Measurements from ENCODE around the gene ADCY5. TPM values are rescaled to one million over a fixed set of nuclear protein-coding genes. Genes with fewer than 3 reads are reported as not detected.
"Not testable (repeated sequence)": the region's sequence is repeated elsewhere in the genome, so short reads cannot be mapped to it uniquely, and the experiment has no call there.

The ADCY5 gene
- total RNA-seq = 10 to 100 TPM in 2 of 4 donors, 1 to 10 TPM in 2; 3.5 to 44.6 (median 14.5) TPM

- Histone ChIP-seq H3K36me3 (no peaks in the 10 kb centered on the region), H3K4me1 (peaks cover 0 to 25% (median 7%) of the 10 kb centered on the region in 4 donors), H3K27me3 (peaks cover 0 to 6% of the 10 kb centered on the region in 2 donors), H3K27ac (peak within 1 kb of the TSS; percentile 40 to 87 (median 72)), H3K9me3 (no peaks in the 10 kb centered on the region), H3K4me3 (peak within 1 kb of the TSS; percentile 37 to 64 (median 53))
- DNase-seq = peak in 1 of 3 donors; percentile 66
- TF ChIP-seq CTCF (IDR thresholded peaks at IDR 0.05) (no peak), POLR2A (IDR thresholded peaks at IDR 0.05) (no peak)
Measured at GRCh38 chr3:123448536-123449101, at the start of gene ADCY5. ADCY5 (minus strand) TSS chr3:123449090; CDS start chr3:123448545, 545 bp downstream.

GRCh38 chr3:123493912-123494311 is 45.0 kb upstream of the ADCY5 start:
- TF ChIP-seq POLR2A (IDR thresholded peaks at IDR 0.05) (no peak), CTCF (IDR thresholded peaks at IDR 0.05) (no peak)
- Histone ChIP-seq H3K36me3 (peaks cover 0 to 32% (median 0%) of the 10 kb centered on the region in 3 donors), H3K27me3 (no peaks in the 10 kb centered on the region), H3K4me3 (no peak overlapping the region), H3K9me3 (no peaks in the 10 kb centered on the region), H3K27ac (no peak overlapping the region), H3K4me1 (no peaks in the 10 kb centered on the region)
- DNase-seq = no peak

GRCh38 chr3:123491966-123492587 is 43.2 kb upstream of the ADCY5 start:
- TF ChIP-seq POLR2A (IDR thresholded peaks at IDR 0.05) = no peak
- no peak for TF ChIP-seq CTCF (IDR thresholded peaks at IDR 0.05)
- H3K36me3 ChIP-seq = peaks cover 0 to 16% (median 0%) of the 10 kb centered on the region in 3 donors
- no peaks in the 10 kb centered on the region for H3K9me3 ChIP-seq
- H3K4me3 ChIP-seq = no peak overlapping the region
- no peak overlapping the region for H3K27ac ChIP-seq
- H3K27me3 ChIP-seq = no peaks in the 10 kb centered on the region
- no peak for DNase-seq
- no peaks in the 10 kb centered on the region for H3K4me1 ChIP-seq

GRCh38 chr3:123489400-123490004 is 40.6 kb upstream of the ADCY5 start:
- TF ChIP-seq POLR2A (IDR thresholded peaks at IDR 0.05) (no peak), CTCF (IDR thresholded peaks at IDR 0.05) (peak; percentile 14 to 81 (median 72))
- Histone ChIP-seq H3K36me3 (peaks cover 0 to 4% (median 0%) of the 10 kb centered on the region in 3 donors), H3K27ac (no peak overlapping the region), H3K4me1 (no peaks in the 10 kb centered on the region), H3K27me3 (no peaks in the 10 kb centered on the region), H3K4me3 (no peak overlapping the region), H3K9me3 (no peaks in the 10 kb centered on the region)
- DNase-seq = peak; percentile 37 to 78 (median 67)

GRCh38 chr3:123488645-123489347 is 39.9 kb upstream of the ADCY5 start:
- no peak overlapping the region for H3K27ac ChIP-seq
- no peak overlapping the region for H3K4me3 ChIP-seq

GRCh38 chr3:123487063-123487462 is 38.2 kb upstream of the ADCY5 start:
- not testable (repeated sequence) for DNase-seq, H3K36me3 ChIP-seq, H3K9me3 ChIP-seq

More at GRCh38 chr3:123488645-123489347, 39.9 kb upstream of the ADCY5 start:
- H3K36me3 ChIP-seq = no peaks in the 10 kb centered on the region
- DNase-seq = no peak
- H3K4me1 ChIP-seq = no peaks in the 10 kb centered on the region
- no peak for TF ChIP-seq CTCF (IDR thresholded peaks at IDR 0.05)
- TF ChIP-seq POLR2A (IDR thresholded peaks at IDR 0.05) = no peak
- H3K9me3 ChIP-seq = no peaks in the 10 kb centered on the region
- H3K27me3 ChIP-seq = no peaks in the 10 kb centered on the region

More at GRCh38 chr3:123487063-123487462, 38.2 kb upstream of the ADCY5 start:
- not testable (repeated sequence) for H3K4me1 ChIP-seq, H3K27ac ChIP-seq, H3K27me3 ChIP-seq, H3K4me3 ChIP-seq

Measured in Peyer's patch (tissue), 4 donors.